GM12878 (cell line): Measurements from ENCODE around the gene KIAA1191. TPM values are rescaled to one million over a fixed set of nuclear protein-coding genes. Genes with fewer than 3 reads are reported as not detected.
A peak's percentile ranks its signal among the peaks of the same experiment; 100 is the strongest.

Experiments
- ATAC-seq: fragments of 200-7000 bp; cut with Tn5 transposase; 3 replicates; pipeline ENCODE4 v1.9.1; 2020; ENCODE audit warnings: mild to moderate bottlenecking, moderate library complexity
- BruUV-seq: library from RNA; stranded (reverse); fragments of 400-500 nt; replicated peaks from 2 replicates; lab custom pipeline; 2021; lab: Mats Ljungman, UMichigan
- CTCF ChIA-PET: fragments of 300-600 bp; sonication (Branson Sonifier 250); formaldehyde crosslinking; extraction: SDS; loops from one replicate; lab custom pipeline; 2021; ENCODE audit warnings: inconsistent platforms; lab: Yijun Ruan, JAX
- POLR2A ChIA-PET: fragments of 350-600 bp; formaldehyde crosslinking; extraction: SDS; loops from one replicate; lab custom pipeline; 2021; ENCODE audit warnings: inconsistent platforms; lab: Charles Lee
- RAD21 ChIA-PET: fragments of 300-600 bp; sonication (Branson Sonifier 250); formaldehyde crosslinking; loops from one replicate; lab custom pipeline; 2023; ENCODE audit warnings: antibody characterized with exemption; ENCODE audit not compliant: unreplicated experiment; lab: Charles Lee
- SMC1A ChIA-PET: fragments of 300-600 bp; sonication (Branson Sonifier 250); formaldehyde crosslinking; loops from one replicate; lab custom pipeline; 2023; ENCODE audit not compliant: unreplicated experiment, uncharacterized antibody; lab: Charles Lee
- DNase-seq: peaks from one replicate; pipeline ENCODE4 v3.0.0-alpha.2; 2011; ENCODE audit warnings: low read depth, low spot score
- FAIRE-seq: peaks from 3 replicates; lab custom pipeline; 2011; peaks lifted over from hg19 to GRCh38; lab: Jason Lieb, UNC
- H2AFZ ChIP-seq: 2 replicates; pipeline ENCODE4 v1.6.0; 2011; ENCODE audit warnings: low read depth, low read length, control low read depth; ENCODE audit not compliant: control insufficient read depth
- H3K27ac ChIP-seq: 2 replicates; pipeline ENCODE4 v1.5.1; 2011; ENCODE audit warnings: control low read depth; ENCODE audit not compliant: control insufficient read depth, insufficient read depth
- H3K27me3 ChIP-seq, 2 experiments: replicated peaks in 1 of 2; 2 replicates each; pipeline versions ENCODE4 v1.6.0 to v1.6.1; 2011; ENCODE audit warnings: low read length in 1 of 2; ENCODE audit not compliant: control insufficient read depth in 2 of 2, insufficient read depth in 2 of 2
- H3K36me3 ChIP-seq, 2 experiments: 2 replicates each; pipeline ENCODE4 v1.5.1; 2011; ENCODE audit warnings: low read length in 1 of 2; ENCODE audit not compliant: control insufficient read depth in 2 of 2, insufficient read depth in 2 of 2
- H3K4me1 ChIP-seq: 2 replicates; pipeline ENCODE4 v1.6.1; 2011; ENCODE audit warnings: mild to moderate bottlenecking, low read length, moderate library complexity, mixed read lengths; ENCODE audit not compliant: control insufficient read depth, insufficient read depth
- H3K4me2 ChIP-seq: 2 replicates; pipeline ENCODE4 v1.6.0; 2011; ENCODE audit warnings: control low read depth; ENCODE audit not compliant: control insufficient read depth, insufficient read depth
- H3K4me3 ChIP-seq: fragments of 200-600 bp; sonication (generic); 2 replicates; pipeline ENCODE4 v1.5.1; 2016
- H3K79me2 ChIP-seq: 2 replicates; pipeline ENCODE4 v1.6.0; 2011; ENCODE audit warnings: low read length; ENCODE audit not compliant: control insufficient read depth, insufficient read depth
- H3K9ac ChIP-seq: 2 replicates; pipeline ENCODE4 v1.8.0; 2011; ENCODE audit warnings: low read length, control low read depth, mixed read lengths; ENCODE audit not compliant: control insufficient read depth, insufficient read depth
- H3K9me3 ChIP-seq: replicated peaks from 3 replicates; pipeline ENCODE4 v1.5.1; 2011; ENCODE audit warnings: mild to moderate bottlenecking, low read length; ENCODE audit not compliant: control insufficient read depth, insufficient read depth
- H4K20me1 ChIP-seq: 2 replicates; pipeline ENCODE4 v1.6.0; 2011; ENCODE audit not compliant: control insufficient read depth, insufficient read depth
- ATF7 ChIP-seq: fragments of 450-650 bp; IDR thresholded peaks from 2 replicates; pipeline ENCODE4 v1.6.1; 2016; ENCODE audit warnings: low read depth, mild to moderate bottlenecking
- BCL11A ChIP-seq: IDR thresholded peaks from 2 replicates; pipeline ENCODE4 v1.6.1; 2011; ENCODE audit warnings: low read depth, low read length
- CHD1 ChIP-seq: IDR thresholded peaks from 2 replicates; pipeline ENCODE4 v1.6.1; 2012; ENCODE audit warnings: low read depth, low read length, improper control_type of control experiment
- CHD4 ChIP-seq: fragments of 200-600 bp; sonication (generic); IDR thresholded peaks from 2 replicates; pipeline ENCODE4 v1.6.1; 2016; ENCODE audit warnings: mild to moderate bottlenecking
- DPF2 ChIP-seq: fragments of 450-650 bp; IDR thresholded peaks from 2 replicates; pipeline ENCODE4 v1.6.1; 2017; ENCODE audit warnings: mild to moderate bottlenecking
- FOXK2 ChIP-seq: fragments of 450-650 bp; IDR thresholded peaks from 2 replicates; pipeline ENCODE4 v1.6.1; 2017; ENCODE audit warnings: mild to moderate bottlenecking, moderate library complexity
- HDAC2 ChIP-seq: fragments of 200-600 bp; sonication (generic); IDR thresholded peaks from 2 replicates; pipeline ENCODE4 v1.6.1; 2017
- IKZF1 ChIP-seq: fragments of 450-650 bp; conservative IDR thresholded peaks from 2 replicates; pipeline ENCODE4 v1.6.1; 2017; ENCODE audit warnings: antibody characterized with exemption, mild to moderate bottlenecking
- IKZF2 ChIP-seq, 2 experiments: fragments of 450-650 bp; IDR thresholded peaks; 2 replicates each; pipeline ENCODE4 v1.6.1; 2017; ENCODE audit warnings: mild to moderate bottlenecking in 2 of 2, moderate library complexity in 2 of 2
- IRF4 ChIP-seq: IDR thresholded peaks from 2 replicates; pipeline ENCODE4 v1.6.1; 2011; ENCODE audit warnings: low read depth, low read length
- PAX5 ChIP-seq: IDR thresholded peaks from 2 replicates; pipeline ENCODE4 v1.6.1; 2011; ENCODE audit warnings: low read depth, low read length, borderline replicate concordance
- PAX8 ChIP-seq: fragments of 450-650 bp; IDR thresholded peaks from 2 replicates; pipeline ENCODE4 v1.6.1; 2017; ENCODE audit warnings: mild to moderate bottlenecking, moderate library complexity
- RAD21 ChIP-seq: IDR thresholded peaks from 2 replicates; pipeline ENCODE4 v1.6.1; 2011; ENCODE audit warnings: mild to moderate bottlenecking, low read depth, low read length, moderate library complexity; ENCODE audit not compliant: insufficient read depth
- RELA ChIP-seq: fragments of 450-650 bp; IDR thresholded peaks from 2 replicates; pipeline ENCODE4 v1.8.0; 2014; ENCODE audit warnings: borderline replicate concordance; ENCODE audit not compliant: partially characterized antibody
- RFX5 ChIP-seq: IDR thresholded peaks from 2 replicates; pipeline ENCODE4 v1.6.1; 2011; ENCODE audit warnings: low read depth, low read length, improper control_type of control experiment
- SMARCA5 ChIP-seq: fragments of 450-650 bp; IDR thresholded peaks from 2 replicates; pipeline ENCODE4 v1.6.1; 2017; ENCODE audit warnings: mild to moderate bottlenecking
- SREBF2 ChIP-seq: IDR thresholded peaks from 2 replicates; pipeline ENCODE4 v1.6.1; 2012; ENCODE audit warnings: mild to moderate bottlenecking, low read length
- TCF7 ChIP-seq: IDR thresholded peaks from 2 replicates; pipeline ENCODE4 v1.6.1; 2014; ENCODE audit warnings: antibody characterized with exemption, borderline replicate concordance
- ZBED1 ChIP-seq: IDR thresholded peaks from 2 replicates; pipeline ENCODE4 v1.6.1; 2016; ENCODE audit warnings: borderline replicate concordance
- ZNF274 ChIP-seq: IDR thresholded peaks from one replicate; pipeline ENCODE4 v1.8.0; 2011; ENCODE audit not compliant: insufficient read length, insufficient read depth
- ZNF384 ChIP-seq: IDR thresholded peaks from 2 replicates; pipeline ENCODE4 v1.6.1; 2012; ENCODE audit warnings: low read depth, mild to moderate bottlenecking, low read length, improper control_type of control experiment, borderline replicate concordance
- ZSCAN29 ChIP-seq: fragments of 450-650 bp; IDR thresholded peaks from 2 replicates; pipeline ENCODE4 v1.6.1; 2017; ENCODE audit warnings: mild to moderate bottlenecking, moderate library complexity
- WGBS: methylation state at CpG from one replicate; pipeline ENCODE4 v1.1.6; 2016; ENCODE audit warnings: low lambda C conversion rate; ENCODE audit not compliant: insufficient replicate concordance, insufficient coverage; ENCODE audit errors: missing lambda C conversion rate; 5-methylcytosine and 5-hydroxymethylcytosine counted together
- in situ Hi-C: fragments of 300-500 bp; cut with MboI; formaldehyde crosslinking; loops from 9 replicates; pipeline ENCODE4 v1.14.3; 2018; ENCODE audit warnings: mixed read lengths
- intact Hi-C: fragments of 100-400 bp; cut with micrococcal nuclease; formaldehyde crosslinking; loops from one replicate; pipeline ENCODE4 v1.14.2; 2022; ENCODE audit not compliant: unreplicated experiment
- polyA plus RNA-seq, 11 experiments: library from polyadenylated mRNA; depleted of rRNA in 4 of 11; unstranded in 6 of 11; stranded (reverse) in 5 of 11; fragments of >200 nt; fragmentation: Nextera tagmentation in 4 of 11; fragmentation: Illumina TruSeq in 1 of 11; extraction: Ambion mirVana in 4 of 11; extraction: Trizol in 1 of 11; gene quantifications; 1 replicate in 1 of 11; 2 replicates in 10 of 11; pipeline versions ENCODE4 v1.2.1 to v1.2.3, GENCODE V29; 2011 to 2016; ENCODE audit warnings: inconsistent platforms in 2 of 11, missing spikeins in 2 of 11, low read depth in 1 of 11
- total RNA-seq, 4 experiments: library from RNA; depleted of rRNA in 3 of 4; stranded (reverse); fragments of >200 nt in 3 of 4; fragmentation: Illumina TruSeq in 1 of 4; extraction: Trizol in 1 of 4; gene quantifications; 2 replicates each; pipeline versions ENCODE4 v1.2.1 to v1.2.3, GENCODE V29; 2013 to 2021
- TF ChIP-seq, protein P1 (sequence below): fragments of 450-650 bp; IDR thresholded peaks from 2 replicates; pipeline ENCODE4 v1.6.1; 2014; ENCODE audit warnings: mild to moderate bottlenecking
- TF ChIP-seq, protein P2 (sequence below): fragments of 450-650 bp; IDR thresholded peaks from 2 replicates; pipeline ENCODE4 v1.6.1; 2018; ENCODE audit warnings: borderline replicate concordance, mild to moderate bottlenecking; ENCODE audit not compliant: partially characterized antibody

KIAA1191 gene
- total and polyA plus RNA-seq, 10 of the 15 experiments (the other 5 are each of a cell fraction or from before 2014, with no cell fraction given): 14.9 to 58.2 (median 31.8) TPM

DNA sequence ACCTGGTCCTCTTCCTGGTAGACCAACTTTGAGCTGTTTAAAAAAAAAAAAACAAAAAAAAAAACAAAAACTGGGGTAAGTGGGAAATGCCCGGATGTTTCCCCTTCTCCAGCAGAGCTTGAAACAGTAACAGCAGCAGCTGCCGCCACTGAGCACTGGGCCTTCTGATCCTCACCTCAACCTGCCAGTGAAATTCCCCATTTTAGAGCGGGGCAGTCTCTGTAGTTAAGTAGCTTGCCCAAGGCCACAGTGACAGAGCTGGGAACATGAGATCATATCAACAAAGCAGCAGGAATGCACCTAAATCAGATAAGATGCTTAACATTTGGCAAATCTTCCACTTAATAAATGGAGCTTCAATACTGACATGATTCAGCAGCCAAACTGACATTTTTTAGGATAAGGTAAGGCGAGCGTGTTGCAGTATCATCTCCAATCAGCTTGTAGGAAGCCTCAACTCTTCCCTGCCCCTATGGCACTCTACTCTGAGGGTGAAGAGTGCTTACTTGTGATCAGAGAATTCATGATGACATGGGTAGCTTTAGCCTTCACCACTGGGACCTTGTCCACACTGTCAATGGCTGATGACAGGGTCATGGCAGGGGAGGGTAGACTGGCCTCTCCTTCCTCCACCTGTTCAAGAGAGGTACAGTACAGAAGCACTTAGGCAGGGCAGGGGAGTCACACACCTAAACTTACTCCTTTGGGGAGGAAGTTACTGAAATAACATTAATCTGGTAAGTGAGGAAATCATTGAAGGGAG is 9.3 kb downstream of the KIAA1191 start:
- Histone ChIP-seq H3K27ac (peak overlapping the region; percentile 57), H3K9me3 (no peaks in the 10 kb centered on the region), H3K4me3 (no peak overlapping the region), H3K9ac (no peak overlapping the region; the same call in 1 of the 2 replicates), H3K4me2 (peak overlapping the region; percentile 38), H3K79me2 (peaks cover 12% of the 10 kb centered on the region), H3K27me3 (no peaks in the 10 kb centered on the region), H4K20me1 (peaks cover 4% of the 10 kb centered on the region; the same call in 1 of the 2 replicates), H3K4me1 (peaks cover 4% of the 10 kb centered on the region), H3K36me3 (peaks cover 19 to 20% of the 10 kb centered on the region in 2 experiments), H2AFZ (no peak overlapping the region)
- ATAC-seq (peak; percentile 94), DNase-seq (peak; percentile 45), FAIRE-seq (peak; percentile 49)
- intact Hi-C loops (no loop called here), in situ Hi-C loops (no loop called here)
- ChIA-PET POLR2A (interaction anchor here (0.5 to 4.0 kb wide), 7 partner anchors 9 to 191 kb away, joined by 3 to 41 read pairs (median 4); partner anchors contain the start of genes HIGD2A, KIAA1191 and NOP16), RAD21 (interaction anchor here (1.1 to 3.9 kb wide), 2 partner anchors 9 to 33 kb away, joined by 3 to 29 read pairs; partner anchors contain the start of gene KIAA1191), SMC1A (interaction anchor here (0.6 to 4.3 kb wide), 6 partner anchors 9 to 72 kb away, joined by 3 to 36 read pairs (median 3); partner anchors contain the start of genes HIGD2A, KIAA1191 and NOP16), CTCF (interaction anchor here (0.6 to 1.6 kb wide), 6 partner anchors 9 to 865 kb away, joined by 3 to 11 read pairs (median 3); partner anchors contain the start of gene KIAA1191)
- no TSS peak for BruUV-seq
- WGBS: 46% methylated on average over 5 of the region's 5 CpGs
- TF ChIP-seq ZSCAN29 (no peak), IKZF2 (IDR thresholded peaks at IDR 0.05) (peak; percentile 14 to 36; a peak in 2 of 4 replicates), FOXK2 (no peak), ATF7 (0 out of 2 replicates have a peak, but pooled peaks have one; percentile 11), TCF7 (no peak), DPF2 (no peak), RELA (peak; percentile 86), RAD21 (no peak), SMARCA5 (no peak), IKZF1 (no peak; the same call in 1 of the 2 replicates), IRF4 (no peak), SREBF2 (no peak), ZNF384 (peak; percentile 89), ZBED1 (no peak), CHD4 (no peak), ZNF274 (no peak), CHD1 (no peak), BCL11A (no peak), PAX5 (0 out of 2 replicates have a peak, but pooled peaks have one; percentile 41), PAX8 (no peak), HDAC2 (no peak), RFX5 (no peak)
- TF ChIP-seq, protein P1, sequence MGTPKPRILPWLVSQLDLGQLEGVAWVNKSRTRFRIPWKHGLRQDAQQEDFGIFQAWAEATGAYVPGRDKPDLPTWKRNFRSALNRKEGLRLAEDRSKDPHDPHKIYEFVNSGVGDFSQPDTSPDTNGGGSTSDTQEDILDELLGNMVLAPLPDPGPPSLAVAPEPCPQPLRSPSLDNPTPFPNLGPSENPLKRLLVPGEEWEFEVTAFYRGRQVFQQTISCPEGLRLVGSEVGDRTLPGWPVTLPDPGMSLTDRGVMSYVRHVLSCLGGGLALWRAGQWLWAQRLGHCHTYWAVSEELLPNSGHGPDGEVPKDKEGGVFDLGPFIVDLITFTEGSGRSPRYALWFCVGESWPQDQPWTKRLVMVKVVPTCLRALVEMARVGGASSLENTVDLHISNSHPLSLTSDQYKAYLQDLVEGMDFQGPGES: no peak
- TF ChIP-seq, protein P2, sequence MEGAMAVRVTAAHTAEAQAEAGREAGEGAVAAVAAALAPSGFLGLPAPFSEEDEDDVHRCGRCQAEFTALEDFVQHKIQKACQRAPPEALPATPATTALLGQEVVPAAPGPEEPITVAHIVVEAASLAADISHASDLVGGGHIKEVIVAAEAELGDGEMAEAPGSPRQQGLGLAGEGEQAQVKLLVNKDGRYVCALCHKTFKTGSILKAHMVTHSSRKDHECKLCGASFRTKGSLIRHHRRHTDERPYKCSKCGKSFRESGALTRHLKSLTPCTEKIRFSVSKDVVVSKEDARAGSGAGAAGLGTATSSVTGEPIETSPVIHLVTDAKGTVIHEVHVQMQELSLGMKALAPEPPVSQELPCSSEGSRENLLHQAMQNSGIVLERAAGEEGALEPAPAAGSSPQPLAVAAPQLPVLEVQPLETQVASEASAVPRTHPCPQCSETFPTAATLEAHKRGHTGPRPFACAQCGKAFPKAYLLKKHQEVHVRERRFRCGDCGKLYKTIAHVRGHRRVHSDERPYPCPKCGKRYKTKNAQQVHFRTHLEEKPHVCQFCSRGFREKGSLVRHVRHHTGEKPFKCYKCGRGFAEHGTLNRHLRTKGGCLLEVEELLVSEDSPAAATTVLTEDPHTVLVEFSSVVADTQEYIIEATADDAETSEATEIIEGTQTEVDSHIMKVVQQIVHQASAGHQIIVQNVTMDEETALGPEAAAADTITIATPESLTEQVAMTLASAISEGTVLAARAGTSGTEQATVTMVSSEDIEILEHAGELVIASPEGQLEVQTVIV: no peak
